AG08396 (cell line): ENCODE data around the gene TBX21.
"Not testable (repeated sequence)": the region's sequence is repeated elsewhere in the genome, so short reads cannot be mapped to it uniquely, and the experiment has no call there.

Experiments used
- DNase-seq: peaks from one replicate; pipeline ENCODE4 v3.0.0; 2012; ENCODE audit warnings: low spot score, mixed read lengths

TBX21 gene

GRCh38 chr17:47773649-47774048 lies 40.6 kb downstream of the TBX21 start:
- DNase-seq = not testable (repeated sequence)

DNA sequence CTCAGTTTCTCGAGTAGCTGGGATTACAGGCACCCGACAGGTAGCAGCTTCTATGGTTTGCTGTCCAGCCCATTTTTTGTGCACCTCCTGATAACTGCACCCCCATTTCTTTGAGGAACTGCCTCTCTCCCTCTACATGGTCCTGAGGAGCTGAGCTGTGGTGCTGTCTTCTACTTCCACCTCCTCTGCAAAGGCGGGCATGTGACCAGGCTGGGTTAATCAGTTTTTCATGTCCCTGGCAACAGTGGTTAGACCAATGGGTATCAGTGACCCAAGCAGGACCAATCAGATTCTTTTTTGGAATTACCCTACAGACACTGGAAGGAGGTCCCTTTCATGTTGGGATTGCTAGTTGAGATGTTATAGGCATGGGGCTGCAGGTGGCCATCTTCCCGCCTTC lies 41.3 kb downstream of the TBX21 start:
- DNase-seq = no peak

DNA sequence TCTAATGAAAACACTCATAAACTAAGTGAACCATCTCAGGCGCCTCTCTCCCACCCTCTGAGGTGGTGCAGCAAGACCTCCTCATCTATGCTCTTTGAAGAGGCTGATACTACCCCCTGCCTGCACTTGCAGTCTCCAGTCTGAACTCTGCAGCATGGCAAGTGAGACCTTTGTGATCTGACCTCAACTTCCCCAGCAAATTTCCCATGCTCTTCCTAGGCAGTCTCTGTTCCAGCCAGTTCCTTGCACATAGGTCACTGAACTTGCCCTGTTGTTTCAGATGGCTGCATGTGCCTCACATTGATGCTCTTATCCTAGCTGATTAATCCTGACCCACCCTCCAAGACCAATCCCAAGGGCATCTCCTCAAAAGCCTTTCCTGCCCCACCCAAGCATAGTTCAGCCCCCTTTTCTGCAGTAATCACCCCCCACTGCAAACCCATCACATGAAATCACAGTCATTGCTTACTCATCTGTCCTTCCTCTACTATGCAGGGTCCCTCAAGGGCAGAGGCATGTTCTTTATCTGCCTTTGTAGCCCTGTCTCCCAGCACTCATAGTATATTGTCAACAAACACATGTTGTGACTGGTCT lies 42.0 kb downstream of the TBX21 start:
- no peak for DNase-seq

DNA sequence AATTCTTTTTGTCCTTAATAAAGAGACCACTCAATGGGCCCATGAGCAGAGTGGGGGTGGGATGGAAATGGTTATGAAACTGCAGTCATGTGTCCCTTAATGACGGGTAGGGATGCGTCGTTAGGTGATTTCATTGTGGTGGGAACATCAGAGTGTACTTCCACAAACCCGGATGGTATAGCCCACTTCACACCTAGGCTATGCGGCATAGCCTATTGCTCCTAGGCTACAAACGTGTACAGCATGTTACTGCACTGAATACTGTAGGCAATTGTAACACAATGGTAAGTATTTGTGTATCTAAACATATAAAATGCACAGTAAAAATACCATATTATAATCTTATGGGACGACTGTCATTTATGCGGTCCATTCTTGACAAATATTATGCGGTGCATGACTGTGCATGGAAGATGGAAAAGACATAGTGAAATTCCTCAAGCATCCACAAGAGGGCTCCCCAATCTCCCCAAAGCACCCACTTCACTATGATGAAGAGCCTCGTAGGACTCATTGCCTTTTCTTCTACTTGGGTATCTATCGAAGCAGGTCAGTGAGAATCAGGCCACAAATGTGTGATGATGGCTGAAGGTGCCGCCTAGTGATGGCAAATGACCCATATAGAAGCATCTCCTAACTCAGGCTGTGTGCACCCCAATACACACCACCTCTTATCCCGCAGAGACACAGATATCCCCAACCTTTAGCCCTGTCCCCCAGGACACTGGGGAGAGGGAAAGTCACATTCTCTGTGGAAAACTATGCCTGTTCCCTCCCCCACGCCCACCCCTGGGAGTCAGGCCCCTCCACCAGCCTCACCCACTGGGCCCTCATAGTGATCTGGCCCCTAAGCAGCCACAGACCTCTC lies 43.5 kb downstream of the TBX21 start:
- peak; percentile 74 for DNase-seq

GRCh38 chr17:47778184-47778635 lies 45.2 kb downstream of the TBX21 start:
- DNase-seq = no peak

DNA sequence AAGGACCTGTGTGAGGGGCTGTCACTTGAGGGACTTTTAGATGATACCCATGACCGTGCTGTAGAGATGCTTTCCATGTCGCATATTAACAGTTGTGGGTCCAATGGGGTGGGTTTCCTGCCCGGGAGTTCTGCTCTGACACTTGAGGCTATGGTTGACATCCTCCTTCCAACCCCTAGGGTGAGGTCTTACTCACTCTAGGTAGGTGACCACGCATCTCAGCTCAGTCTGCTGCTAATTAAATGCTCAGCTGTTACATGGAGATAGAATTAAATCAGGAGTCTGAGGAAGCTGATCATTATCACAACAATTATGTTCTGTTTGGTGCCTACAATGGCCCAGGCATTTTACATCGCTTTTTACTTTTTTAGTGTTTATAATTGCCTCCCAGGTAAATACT lies 48.4 kb downstream of the TBX21 start:
- DNase-seq = no peak

- DNase-seq = no peak
Measured at GRCh38 chr17:47785538-47786123, 52.6 kb downstream of the TBX21 start.

DNA sequence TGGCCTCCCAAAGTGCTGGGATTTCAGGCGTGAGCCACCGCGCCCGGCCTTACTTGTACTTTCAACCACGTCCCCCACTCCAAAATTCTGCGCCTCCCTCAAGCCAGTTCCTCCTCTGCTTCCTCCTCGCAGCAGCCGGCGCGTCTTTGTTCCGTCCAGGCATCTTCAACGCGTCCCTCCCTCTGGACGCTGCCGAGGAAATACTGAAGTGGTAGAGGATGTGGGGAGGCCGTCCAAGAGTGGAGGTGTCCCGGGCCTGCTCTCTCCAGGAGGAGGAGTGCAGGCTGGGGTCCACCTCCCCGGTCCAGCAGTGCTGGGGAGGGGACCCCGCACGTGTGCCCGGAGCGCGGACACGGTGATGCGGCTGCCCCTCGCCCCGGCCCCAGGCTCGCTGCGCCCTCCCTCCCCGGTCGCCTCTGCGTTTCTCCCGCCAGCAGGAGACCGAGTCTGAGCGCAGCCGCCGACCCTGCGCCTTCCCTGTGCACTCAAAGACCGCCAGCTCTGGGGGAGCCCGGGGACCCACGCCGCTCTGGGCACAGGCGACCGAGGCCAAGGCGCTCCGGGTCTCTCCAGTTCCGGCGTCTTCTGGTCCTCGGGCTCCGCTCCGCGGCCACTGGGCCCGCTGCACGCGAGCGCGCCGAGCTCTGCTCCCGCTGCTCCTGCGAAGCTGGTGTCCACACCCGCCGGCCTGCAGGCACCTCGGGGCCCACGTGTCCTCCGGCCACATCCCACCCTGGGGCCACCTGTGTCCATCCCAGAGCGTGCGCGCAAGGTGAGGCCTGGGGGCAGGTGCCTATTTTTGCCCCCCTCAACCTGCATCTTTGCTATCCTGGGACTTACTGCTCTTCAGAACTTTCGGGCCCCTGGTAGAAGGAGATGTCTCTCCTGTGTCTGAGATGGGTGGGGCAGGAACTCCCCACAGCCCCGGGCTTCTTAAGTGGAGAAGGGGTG lies 56.9 kb downstream of the TBX21 start:
- DNase-seq = peak; percentile 87

DNA sequence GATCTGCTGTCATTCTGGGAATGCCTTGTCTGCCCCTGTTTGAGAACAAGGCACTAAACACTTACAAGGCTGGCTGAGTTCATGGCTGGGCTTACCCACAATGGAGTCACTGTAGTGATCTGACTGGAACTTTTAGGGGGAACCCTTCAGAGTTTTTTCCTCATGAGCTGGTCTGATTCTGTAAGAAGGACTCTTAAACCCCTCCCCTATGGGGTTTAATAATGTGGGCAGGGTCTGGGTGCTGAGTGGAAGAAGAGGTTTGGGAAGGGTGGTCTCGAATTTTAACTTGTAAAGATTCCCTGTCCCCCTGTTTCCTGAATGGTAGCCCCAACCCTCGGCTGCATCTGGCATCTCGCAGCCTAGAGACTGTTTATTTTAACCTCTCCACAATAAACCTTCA lies 58.0 kb downstream of the TBX21 start:
- DNase-seq = no peak

DNA sequence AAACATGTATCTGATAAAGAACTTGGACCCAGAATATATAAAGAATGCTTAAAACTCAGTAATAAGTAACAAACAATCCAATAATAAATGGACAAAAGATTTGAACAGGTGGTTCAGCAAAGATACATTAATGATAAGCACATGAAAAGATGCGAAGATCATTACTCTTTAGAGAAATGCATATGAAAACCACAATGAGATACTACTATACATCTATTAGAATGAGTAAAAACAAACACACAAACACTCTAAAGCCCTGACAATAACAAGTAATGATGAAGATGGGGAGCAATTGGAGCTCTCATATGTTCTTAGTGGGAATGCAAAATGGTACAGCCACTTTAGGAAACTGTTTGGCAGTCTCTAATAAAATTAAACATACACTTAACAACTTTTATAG lies 59.4 kb downstream of the TBX21 start:
- DNase-seq = no peak

DNA sequence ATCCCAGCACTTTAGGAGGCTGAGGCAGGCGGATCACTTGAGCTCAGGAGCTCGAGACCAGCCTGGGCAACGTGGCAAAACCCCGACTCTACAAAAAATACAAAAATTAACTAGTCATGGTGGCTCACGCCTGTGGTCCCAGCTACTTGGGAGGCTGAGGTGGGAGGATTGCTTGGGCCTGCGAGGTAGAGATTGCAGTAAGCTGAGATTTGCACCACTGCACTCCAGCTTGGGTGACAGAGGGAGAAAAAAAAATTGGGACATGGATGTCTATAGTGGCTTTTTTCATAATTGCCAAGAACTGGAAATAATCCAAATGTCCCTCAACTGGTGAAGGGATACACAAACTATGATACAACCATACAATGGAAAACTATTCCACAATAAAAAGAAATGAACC lies 59.9 kb downstream of the TBX21 start:
- DNase-seq = no peak
